HG02870 (cell line): Measurements from ENCODE around the gene RGS4.

ENCODE experiments used
- ATAC-seq: cut with Tn5 transposase; IDR thresholded peaks from one replicate; pipeline ENCODE4 v1.9.1; 2021; ENCODE audit warnings: mild to moderate bottlenecking, moderate library complexity; ENCODE audit not compliant: unreplicated experiment

Gene RGS4

GRCh38 chr1:163094589-163094988, 25.4 kb downstream of the RGS4 start:
- no peak for ATAC-seq

GRCh38 chr1:163095213-163095612, 26.1 kb downstream of the RGS4 start:
- no peak for ATAC-seq

- ATAC-seq, result no peak
Observed at GRCh38 chr1:163102590-163102989, 33.4 kb downstream of the RGS4 start.

- ATAC-seq, result no peak
Observed at GRCh38 chr1:163104385-163105099, 35.4 kb downstream of the RGS4 start.

GRCh38 chr1:163106364-163106987, 37.3 kb downstream of the RGS4 start:
- no peak for ATAC-seq

GRCh38 chr1:163107655-163108054, 38.5 kb downstream of the RGS4 start:
- ATAC-seq, result no peak

GRCh38 chr1:163115887-163116286, 46.7 kb downstream of the RGS4 start:
- no peak for ATAC-seq

- ATAC-seq, result no peak
Observed at GRCh38 chr1:163119707-163120106, 50.5 kb downstream of the RGS4 start.

- no peak for ATAC-seq
Observed at GRCh38 chr1:163120372-163120771, 51.2 kb downstream of the RGS4 start.

GRCh38 chr1:163124812-163125211, 55.7 kb downstream of the RGS4 start:
- ATAC-seq, result no peak
